Activated T-helper 9 cell treated with anti-CD3 and anti-CD28 coated beads, Interleukin-2, amount 50 U/mL, for 16 hours (primary cell): ENCODE measurements around the gene ROBO3.

ENCODE experiments used
- DNase-seq: peaks from one replicate; pipeline ENCODE4 v3.0.0-alpha.2; 2020; ENCODE audit warnings: low read depth

ROBO3 gene

GRCh38 chr11:124891373-124891861, 26.2 kb downstream of the ROBO3 start:
- no peak for DNase-seq

DNA sequence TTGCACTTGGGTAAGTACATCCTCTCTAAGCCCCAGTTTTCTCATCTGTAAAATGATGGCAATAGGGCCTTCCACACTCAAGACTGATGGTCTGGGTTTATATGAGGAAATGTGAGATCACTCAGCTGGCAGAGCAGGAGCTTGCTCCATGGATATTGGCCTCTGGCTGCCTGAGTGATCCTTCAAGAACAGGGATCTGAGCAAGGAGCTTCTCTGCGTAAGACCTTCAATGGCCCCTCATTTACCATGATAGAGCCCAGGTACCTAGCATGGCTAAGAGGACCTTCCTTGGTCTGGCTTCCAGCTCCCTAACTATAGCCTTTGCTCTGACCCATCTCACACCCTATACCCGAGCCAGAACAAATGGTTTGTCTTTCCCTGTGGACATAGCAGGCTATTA, 26.9 kb downstream of the ROBO3 start:
- DNase-seq = no peak

DNA sequence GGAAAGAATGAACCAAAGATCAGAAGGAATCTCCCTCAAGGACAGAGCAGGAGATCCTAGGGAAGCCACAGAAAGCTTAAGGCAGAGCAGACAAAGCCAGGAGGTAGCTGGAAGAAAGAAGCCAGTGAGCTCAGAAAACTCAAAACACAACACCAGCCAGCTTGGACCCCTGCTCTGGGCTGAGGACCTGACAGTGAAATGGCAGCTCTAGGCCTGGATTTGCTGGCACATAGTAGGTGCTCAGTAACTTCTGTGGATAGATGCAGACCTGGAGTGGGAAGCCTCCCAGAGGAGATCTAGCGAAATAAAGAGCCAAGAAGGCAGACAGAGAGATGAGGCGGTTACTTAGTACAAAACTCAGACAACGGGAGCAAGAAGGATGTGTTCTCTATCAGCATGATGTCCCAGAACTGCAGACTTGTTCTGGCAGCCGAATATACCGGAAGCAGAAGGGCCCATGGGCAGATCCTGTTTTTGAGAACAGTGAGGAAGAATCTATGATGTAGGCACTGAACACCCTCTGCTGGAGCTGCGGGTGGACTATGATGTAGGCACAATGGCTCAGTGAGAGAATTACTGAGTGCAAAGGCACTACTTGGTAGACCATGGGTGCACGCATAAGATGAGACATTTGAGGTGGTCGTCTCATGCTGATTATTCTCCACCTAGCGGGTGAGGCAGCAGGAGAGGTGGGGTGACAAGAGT, 27.7 kb downstream of the ROBO3 start:
- no peak for DNase-seq

- DNase-seq = no peak
These were observed 28.7 kb downstream of the ROBO3 start for GRCh38 chr11:124893781-124894401.

DNA sequence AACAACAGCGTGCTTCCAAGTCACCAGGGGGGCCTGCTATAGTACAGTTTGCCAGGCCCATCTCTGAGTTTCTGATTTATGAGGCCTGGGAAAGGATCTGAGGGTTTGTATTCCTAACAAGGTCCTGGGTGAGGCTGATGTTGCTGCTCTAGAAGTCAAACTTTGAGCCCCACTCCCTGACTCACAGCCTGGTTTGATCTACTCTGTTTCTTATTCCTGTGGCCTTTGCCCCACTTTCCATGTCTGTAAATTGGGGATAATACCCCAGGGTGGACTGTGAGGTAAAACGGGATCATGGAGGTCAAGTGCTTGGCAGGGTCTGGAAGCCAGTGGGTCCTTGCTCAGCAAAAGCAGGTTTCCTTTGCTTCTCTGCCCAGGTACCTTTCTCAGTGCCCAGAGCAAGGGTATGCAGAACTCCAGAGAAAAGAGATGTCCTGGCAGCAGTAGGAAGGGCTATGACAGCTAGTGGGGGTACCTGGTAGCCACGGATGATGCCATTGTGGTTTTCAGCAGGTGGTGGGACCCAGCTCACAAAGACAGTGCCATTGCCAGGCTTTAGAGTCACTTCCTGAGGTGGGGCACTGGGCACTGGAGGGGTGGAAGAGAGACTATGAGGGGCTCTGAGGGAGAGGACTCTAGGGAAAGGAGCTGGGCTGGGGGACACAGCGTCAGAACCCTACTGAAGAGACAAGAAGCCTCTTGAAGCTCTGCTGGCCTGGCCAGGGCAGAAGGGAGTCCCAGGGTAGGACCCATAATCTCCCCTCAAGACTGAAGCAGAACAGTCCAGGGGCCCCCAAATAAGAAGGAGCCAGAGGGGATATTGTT, 29.6 kb downstream of the ROBO3 start:
- DNase-seq = no peak

GRCh38 chr11:124895471-124895971, 30.3 kb downstream of the ROBO3 start:
- DNase-seq = no peak

DNA sequence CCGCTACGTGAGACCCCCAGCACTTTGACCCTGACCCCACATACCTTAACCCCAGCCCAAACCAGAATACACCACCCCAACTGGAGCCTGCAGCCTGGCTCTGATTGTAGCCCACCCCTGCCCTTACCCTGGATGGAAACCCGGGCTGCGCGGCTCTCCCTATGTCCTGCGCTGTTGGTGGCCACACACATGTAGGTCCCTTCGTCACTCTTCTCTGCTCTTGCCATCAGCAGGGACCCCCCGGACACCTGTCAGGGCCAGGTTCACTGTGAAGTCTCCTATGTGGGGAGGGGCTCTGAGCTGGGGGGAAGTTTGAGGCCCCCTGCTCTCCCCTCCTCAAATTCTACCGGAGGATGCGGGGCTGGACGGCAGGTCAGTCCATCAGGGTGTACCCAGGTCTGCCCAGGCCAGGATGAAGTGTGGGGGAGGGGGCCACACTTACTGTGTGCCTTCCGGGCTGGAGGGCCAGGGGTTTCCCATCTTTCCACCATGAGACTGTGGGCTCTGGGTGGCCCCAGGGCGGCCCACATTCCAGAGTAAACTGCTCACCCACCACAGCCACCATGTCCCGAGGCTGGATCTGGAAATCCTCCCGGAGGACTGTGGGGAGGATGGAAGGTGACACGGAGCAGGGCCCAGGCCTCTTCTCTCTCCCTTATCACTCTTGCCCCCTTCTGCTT, 31.0 kb downstream of the ROBO3 start:
- DNase-seq = no peak

GRCh38 chr11:124896821-124897391, 31.7 kb downstream of the ROBO3 start:
- no peak for DNase-seq

DNA sequence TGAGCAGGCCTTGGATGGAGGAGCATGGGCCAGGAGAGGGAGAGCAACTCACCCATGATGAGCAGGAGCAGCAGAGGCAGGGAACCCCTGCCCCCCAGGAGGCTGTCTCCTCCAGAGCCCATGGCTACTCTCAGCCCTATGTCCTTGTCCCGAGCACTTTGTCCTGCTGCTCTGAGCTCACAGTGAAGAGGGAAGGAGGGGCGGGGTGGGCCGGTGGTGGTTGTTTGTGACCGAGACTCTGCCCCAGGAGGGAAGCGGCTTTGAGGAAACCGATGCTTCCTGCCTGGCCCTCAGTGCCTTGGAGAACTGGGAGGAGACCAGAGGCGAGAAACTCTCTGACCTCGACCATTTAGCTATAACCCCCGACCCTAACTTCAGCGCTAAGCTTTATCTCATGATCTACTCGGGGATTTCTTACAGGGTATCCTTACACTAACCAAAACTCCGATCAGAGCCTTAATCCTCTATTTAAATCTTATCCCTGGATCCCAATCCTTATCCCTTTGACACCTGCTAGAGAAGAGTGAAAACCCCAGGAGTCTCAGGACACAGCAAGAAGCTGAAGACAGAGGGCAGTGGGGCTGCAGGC, 32.5 kb downstream of the ROBO3 start, which contains the start of gene ROBO4:
ROBO4 (minus strand) TSS at position 192 of the 589 bp plus-strand sequence; CDS start at position 122, 70 bp downstream.
- no peak for DNase-seq

- no peak for DNase-seq
These were observed 33.0 kb downstream of the ROBO3 start for GRCh38 chr11:124898263-124898680.

DNA sequence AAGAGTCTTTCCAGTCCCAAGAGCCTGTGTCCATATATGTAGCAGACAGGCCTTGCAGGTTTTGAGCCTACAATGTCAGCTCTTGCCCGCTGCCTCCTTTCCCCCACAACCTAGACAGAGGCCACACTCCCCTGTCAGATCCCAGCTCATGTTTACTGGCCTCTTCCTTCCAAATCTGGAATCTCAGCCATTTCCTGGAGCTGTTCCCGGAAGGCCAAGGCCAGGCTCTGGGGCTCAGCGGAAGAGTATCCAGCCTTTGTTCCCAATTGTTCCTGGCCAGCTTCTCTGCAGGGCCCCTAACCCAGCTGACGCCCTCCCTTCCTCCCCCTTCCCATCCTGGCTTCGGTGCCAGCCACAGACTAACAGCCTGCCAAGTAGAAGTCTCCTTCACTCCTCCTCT, 33.5 kb downstream of the ROBO3 start:
- no peak for DNase-seq

DNA sequence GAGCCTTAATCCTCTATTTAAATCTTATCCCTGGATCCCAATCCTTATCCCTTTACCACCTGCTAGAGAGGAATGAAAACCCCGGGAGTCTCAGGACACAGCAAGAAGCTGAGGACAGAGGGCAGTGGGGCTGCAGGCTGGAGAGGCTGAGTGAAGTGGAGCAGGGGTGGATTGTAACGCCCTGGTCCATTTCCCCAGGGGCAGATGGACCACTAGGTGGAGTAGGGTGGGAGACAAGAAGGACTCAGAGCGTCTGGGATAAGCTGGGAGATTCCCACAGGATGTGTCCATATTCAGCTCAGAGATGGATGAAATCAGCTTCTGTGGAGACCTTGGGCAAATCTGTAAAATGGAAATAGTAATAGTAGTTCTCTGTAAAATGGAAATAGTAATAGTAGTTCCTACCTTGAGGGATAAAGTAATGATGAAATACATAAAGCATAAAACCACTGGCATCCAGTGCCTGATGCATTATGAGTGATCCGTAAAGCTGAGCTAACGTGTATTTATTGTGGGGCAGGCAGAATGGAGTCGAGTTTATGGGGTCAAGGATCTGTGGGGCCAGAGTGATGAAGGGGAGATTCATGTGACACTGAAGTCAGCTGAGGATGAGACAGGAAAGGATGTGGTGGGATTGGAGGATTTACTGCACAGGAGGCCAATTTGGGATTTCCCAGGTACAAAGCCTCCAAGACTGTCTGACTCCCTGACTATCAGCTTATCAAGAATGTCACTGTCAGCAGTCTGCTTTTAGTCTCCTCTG, 34.3 kb downstream of the ROBO3 start:
- DNase-seq = no peak

- DNase-seq = no peak
These were observed 35.2 kb downstream of the ROBO3 start for GRCh38 chr11:124900464-124900863.

GRCh38 chr11:124902616-124903015, 37.4 kb downstream of the ROBO3 start:
- no peak for DNase-seq

DNA sequence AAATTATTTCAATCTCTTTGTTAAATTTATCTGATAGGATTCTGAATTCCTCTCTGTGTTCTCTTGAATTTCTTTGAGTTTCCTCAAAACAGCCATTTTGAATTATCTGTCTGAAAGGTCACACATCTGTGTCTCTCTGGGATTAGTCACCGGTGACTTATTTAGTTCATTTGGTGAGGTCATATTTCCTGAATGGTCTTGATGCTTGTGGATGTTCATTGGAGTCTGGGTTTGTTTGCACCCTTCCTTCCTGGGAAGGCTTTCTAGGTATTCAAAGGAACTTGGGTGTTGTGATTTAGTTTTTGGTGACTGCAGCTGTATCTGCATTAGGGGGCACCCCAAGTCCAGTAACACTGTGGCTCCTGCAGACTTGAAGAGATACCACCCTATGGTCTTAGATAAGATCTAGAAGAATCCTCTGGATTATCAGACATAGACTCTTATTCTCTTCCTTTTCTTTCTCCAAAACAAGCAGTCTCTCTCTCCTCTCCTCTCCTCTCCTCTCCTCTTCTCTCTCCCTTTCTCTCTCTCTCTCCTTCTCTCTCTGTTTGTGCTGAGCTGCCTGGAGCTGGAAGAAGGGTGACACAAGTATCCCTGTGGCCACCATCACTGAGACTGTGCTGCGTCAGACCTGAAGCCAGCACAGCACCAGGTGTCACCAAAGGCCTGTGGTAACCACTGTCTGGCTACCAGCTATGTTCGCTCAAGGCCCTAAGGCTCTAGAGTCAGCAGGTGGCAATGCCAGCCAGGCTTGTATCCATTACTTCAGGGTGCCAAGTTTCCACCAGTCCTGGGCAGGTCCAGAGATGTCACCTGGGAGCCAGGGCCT, 50.5 kb downstream of the ROBO3 start:
- DNase-seq = no peak

- DNase-seq = no peak
These were observed 51.1 kb downstream of the ROBO3 start for GRCh38 chr11:124916370-124916710.

DNA sequence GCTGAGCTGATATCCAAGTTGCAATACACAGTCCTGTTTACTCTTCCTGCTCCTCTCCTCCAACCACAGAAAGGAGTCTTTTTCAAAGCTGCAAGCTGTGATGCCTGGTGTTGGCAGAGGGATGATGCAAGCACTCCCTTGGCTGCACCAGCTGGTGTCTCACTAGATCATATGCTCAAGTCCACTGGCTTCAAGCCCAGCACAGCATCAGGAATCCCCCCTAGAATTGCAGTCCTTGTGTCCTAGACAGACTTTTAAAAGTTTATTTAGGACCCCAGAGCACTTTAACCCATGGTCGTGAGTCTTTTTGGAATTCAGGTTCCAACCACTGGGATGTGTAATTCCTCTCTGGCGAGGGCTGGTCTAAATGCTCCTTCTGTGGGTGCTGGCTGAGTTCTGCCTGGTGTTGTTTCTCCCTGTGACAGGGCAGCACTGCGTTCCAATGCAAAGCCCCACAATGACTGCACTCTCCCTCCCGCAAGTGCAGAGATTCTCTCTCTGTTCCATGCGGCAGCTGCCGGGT, 51.9 kb downstream of the ROBO3 start:
- no peak for DNase-seq

DNA sequence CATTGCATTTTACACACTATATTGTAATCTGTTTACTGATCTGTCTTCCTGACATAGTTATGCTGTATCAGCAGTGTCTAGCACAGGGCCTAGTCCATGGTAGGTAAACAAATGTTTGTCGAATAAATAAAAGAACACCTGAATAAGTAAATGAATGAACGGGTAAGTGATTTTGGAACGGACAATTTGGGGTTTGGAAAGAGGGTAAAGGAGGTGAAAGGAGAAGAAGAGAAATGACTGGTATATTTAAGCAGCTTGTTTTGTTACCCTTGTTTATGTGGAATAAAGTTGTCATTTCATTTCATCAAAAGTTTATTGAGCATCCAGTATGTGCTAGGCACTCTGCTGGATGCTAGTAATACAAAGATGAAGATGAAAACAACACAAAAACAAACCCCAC, 53.7 kb downstream of the ROBO3 start, which contains the start of gene HEPN1:
HEPN1 (plus strand) TSS at position 301 of the 400 bp plus-strand sequence.
- DNase-seq = no peak

DNA sequence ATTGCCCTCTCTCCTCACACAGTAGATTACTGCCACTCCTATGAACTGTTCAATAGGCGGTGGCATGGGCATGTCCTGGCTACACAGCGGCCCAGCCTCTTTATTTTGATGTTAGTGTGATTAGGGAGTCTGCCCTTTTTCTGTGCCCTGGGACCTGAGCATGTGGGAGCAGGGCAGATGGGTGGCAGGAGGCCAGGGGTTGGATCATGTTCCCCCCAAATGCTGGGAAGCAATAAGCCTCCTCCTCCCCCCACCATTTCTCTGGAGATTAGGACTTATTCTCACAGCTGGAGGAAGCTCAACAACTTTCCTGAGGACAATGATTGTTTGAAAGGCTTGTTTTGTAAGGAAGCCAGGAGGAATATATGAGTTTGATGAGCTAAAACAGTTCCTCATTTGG, 54.7 kb downstream of the ROBO3 start:
- no peak for DNase-seq
